Globus pallidus (tissue), 1 donor: Measurements from ENCODE around the gene LRRC30.
A peak's percentile ranks its signal among the peaks of the same experiment; 100 is the strongest.

Experiments used
- DNase-seq: peaks from one replicate; pipeline ENCODE4 v3.0.0-alpha.2; 2015; ENCODE audit warnings: low spot score

The LRRC30 gene

GRCh38 chr18:7237673-7238272, 6.9 kb downstream of the LRRC30 start:
- no peak for DNase-seq

- no peak for DNase-seq
Measured at GRCh38 chr18:7242926-7243325, 12.0 kb downstream of the LRRC30 start.

GRCh38 chr18:7248877-7249276, 18.0 kb downstream of the LRRC30 start:
- no peak for DNase-seq

DNA sequence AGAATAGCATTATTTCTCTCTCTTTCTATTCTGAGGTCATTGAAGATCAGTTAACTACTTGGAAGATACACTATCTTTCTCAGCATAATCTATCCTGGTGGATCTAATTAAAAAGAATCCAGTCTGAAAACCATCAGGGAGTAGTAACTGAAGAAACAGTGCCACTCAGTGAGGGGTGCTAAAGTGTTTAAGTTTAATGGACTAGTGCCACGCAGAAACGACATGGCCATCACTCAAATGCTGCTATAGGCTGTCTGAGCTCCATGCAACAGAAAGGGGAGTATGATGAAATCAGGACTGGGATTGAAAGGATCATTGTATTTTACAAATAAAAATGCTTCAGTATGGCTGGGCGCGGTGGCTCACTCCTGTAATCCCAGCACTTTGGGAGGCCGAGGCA, 23.3 kb downstream of the LRRC30 start:
- no peak for DNase-seq

GRCh38 chr18:7255054-7255453, 24.2 kb downstream of the LRRC30 start:
- no peak for DNase-seq

- no peak for DNase-seq
Measured at GRCh38 chr18:7255643-7256042, 24.8 kb downstream of the LRRC30 start.

GRCh38 chr18:7256618-7257425, 25.9 kb downstream of the LRRC30 start:
- no peak for DNase-seq

- no peak for DNase-seq
Measured at GRCh38 chr18:7257426-7257740, 26.5 kb downstream of the LRRC30 start.

GRCh38 chr18:7259475-7259874, 28.6 kb downstream of the LRRC30 start:
- peak; percentile 14 for DNase-seq

- no peak for DNase-seq
Measured at GRCh38 chr18:7261199-7261598, 30.3 kb downstream of the LRRC30 start.

GRCh38 chr18:7267973-7268372, 37.1 kb downstream of the LRRC30 start:
- no peak for DNase-seq

- no peak for DNase-seq
Measured at GRCh38 chr18:7269942-7270341, 39.1 kb downstream of the LRRC30 start.

GRCh38 chr18:7272311-7273049, 41.6 kb downstream of the LRRC30 start:
- DNase-seq: peak; percentile 72

DNA sequence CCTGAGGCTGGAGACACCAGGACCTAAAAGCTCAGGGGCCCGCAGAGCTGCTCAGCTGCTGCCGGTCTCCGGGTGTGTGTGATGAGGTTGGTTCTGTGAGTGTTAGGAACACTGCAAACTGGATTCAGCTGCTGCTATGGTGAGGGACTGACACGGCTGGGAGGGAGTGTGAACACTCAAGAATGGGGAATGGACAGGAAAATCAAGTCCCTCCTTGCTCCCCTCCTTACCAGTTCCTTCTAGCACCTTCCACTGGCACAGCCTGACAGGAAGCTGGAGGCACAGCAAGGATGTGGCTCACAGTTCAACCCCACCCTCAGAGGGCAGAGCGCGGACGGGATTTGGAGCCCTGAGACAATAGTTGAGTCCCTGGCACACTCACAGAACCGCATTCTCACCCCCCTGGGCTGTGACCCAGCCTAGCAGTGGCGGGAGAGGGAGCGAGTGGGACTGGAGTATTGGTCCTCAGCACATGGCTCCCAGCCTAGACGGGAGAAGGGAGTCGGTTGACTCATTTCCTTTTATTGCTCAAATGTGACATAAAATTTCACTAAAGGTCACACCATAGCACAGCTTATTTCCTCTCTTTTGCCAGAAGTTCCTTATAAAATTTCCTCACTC, 42.5 kb downstream of the LRRC30 start:
- DNase-seq: peak; percentile 12

DNA sequence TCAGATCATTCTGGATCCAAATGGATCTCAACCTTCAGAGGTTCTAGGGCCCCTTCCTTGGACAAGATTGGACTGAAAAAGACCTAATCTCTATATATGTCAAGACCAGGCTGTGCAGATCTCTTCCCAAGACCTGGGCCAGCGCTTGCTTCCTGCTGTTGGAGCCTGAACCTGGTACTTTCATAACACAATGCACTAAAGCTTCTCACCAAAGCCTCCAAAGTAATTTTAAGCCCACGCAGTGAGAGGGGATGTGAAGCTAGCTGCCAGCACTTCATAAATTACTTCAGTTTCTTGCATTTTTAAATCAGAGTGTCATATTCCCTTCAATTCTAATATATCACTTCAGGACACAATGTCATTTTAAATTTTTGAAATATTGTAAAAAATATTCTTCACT, 50.7 kb downstream of the LRRC30 start:
- DNase-seq: no peak
